ENCODE results near the gene NCAPD2. TPM values are rescaled to one million over a fixed set of nuclear protein-coding genes. Genes with fewer than 3 reads are reported as not detected.
A peak's percentile ranks its signal among the peaks of the same experiment; 100 is the strongest.

NCAPD2 gene
- total and polyA plus RNA-seq, 8 donors = 5.6 to 16.2 (median 8.5) TPM

DNA sequence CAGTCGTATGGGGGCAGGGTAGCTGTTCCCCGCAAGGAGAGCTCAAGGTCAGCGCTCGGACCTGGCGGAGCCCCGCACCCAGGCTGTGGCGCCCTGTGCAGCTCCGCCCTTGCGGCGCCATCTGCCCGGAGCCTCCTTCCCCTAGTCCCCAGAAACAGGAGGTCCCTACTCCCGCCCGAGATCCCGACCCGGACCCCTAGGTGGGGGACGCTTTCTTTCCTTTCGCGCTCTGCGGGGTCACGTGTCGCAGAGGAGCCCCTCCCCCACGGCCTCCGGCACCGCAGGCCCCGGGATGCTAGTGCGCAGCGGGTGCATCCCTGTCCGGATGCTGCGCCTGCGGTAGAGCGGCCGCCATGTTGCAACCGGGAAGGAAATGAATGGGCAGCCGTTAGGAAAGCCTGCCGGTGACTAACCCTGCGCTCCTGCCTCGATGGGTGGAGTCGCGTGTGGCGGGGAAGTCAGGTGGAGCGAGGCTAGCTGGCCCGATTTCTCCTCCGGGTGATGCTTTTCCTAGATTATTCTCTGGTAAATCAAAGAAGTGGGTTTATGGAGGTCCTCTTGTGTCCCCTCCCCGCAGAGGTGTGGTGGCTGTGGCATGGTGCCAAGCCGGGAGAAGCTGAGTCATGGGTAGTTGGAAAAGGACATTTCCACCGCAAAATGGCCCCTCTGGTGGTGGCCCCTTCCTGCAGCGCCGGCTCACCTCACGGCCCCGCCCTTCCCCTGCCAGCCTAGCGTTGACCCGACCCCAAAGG, 41.2 kb downstream of the NCAPD2 start:
- TF ChIP-seq, protein P1, sequence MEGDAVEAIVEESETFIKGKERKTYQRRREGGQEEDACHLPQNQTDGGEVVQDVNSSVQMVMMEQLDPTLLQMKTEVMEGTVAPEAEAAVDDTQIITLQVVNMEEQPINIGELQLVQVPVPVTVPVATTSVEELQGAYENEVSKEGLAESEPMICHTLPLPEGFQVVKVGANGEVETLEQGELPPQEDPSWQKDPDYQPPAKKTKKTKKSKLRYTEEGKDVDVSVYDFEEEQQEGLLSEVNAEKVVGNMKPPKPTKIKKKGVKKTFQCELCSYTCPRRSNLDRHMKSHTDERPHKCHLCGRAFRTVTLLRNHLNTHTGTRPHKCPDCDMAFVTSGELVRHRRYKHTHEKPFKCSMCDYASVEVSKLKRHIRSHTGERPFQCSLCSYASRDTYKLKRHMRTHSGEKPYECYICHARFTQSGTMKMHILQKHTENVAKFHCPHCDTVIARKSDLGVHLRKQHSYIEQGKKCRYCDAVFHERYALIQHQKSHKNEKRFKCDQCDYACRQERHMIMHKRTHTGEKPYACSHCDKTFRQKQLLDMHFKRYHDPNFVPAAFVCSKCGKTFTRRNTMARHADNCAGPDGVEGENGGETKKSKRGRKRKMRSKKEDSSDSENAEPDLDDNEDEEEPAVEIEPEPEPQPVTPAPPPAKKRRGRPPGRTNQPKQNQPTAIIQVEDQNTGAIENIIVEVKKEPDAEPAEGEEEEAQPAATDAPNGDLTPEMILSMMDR (IDR thresholded peaks at IDR 0.05) = no peak
- no peaks in the 10 kb centered on the region for H3K27me3 ChIP-seq
- H3K27ac ChIP-seq = peak overlapping the region; percentile 82 to 98 (median 89)
- DNase-seq = peak; percentile 62 to 90 (median 76)
- peaks cover 13 to 15% (median 15%) of the 10 kb centered on the region in 3 donors for H3K4me1 ChIP-seq
- H3K36me3 ChIP-seq = peaks cover 3 to 18% (median 6%) of the 10 kb centered on the region in 3 donors
- peak overlapping the region; percentile 94 to 99 (median 96) for H3K4me3 ChIP-seq
- WGBS, 2 donors = 0 to 1% methylated on average over 48 to 52 of the region's 52 CpGs
- peak; percentile 23 to 52 (median 41) for ATAC-seq
- H3K9me3 ChIP-seq = no peaks in the 10 kb centered on the region
- no peak for FAIRE-seq
- intact Hi-C loops (cut with DNase I) = loop anchor here in 2 of 3 donors (5.0 kb wide), 2 partner anchors 113 to 208 kb away; no protein-coding TSS in a partner anchor

DNA sequence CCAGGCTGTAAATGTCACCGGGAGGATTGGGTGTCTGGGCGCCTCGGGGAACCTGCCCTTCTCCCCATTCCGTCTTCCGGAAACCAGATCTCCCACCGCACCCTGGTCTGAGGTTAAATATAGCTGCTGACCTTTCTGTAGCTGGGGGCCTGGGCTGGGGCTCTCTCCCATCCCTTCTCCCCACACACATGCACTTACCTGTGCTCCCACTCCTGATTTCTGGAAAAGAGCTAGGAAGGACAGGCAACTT, 41.7 kb downstream of the NCAPD2 start:
- no peak for FAIRE-seq
- intact Hi-C loops (cut with DNase I) = loop anchor here in 2 of 3 donors (5.0 kb wide), 2 partner anchors 113 to 208 kb away; no protein-coding TSS in a partner anchor
- peak overlapping the region; percentile 94 to 99 (median 96) for H3K4me3 ChIP-seq
- ATAC-seq = no peak
- TF ChIP-seq, protein P1 (IDR thresholded peaks at IDR 0.05) = no peak
- H3K4me1 ChIP-seq = peaks cover 13 to 15% (median 15%) of the 10 kb centered on the region in 3 donors
- peaks cover 3 to 13% (median 6%) of the 10 kb centered on the region in 3 donors for H3K36me3 ChIP-seq
- no peaks in the 10 kb centered on the region for H3K9me3 ChIP-seq
- H3K27ac ChIP-seq = peak overlapping the region; percentile 82 to 98 (median 89)
- H3K27me3 ChIP-seq = no peaks in the 10 kb centered on the region
- DNase-seq = no peak
- WGBS, 2 donors = 13 to 21% methylated on average over 6 of the region's 6 CpGs

DNA sequence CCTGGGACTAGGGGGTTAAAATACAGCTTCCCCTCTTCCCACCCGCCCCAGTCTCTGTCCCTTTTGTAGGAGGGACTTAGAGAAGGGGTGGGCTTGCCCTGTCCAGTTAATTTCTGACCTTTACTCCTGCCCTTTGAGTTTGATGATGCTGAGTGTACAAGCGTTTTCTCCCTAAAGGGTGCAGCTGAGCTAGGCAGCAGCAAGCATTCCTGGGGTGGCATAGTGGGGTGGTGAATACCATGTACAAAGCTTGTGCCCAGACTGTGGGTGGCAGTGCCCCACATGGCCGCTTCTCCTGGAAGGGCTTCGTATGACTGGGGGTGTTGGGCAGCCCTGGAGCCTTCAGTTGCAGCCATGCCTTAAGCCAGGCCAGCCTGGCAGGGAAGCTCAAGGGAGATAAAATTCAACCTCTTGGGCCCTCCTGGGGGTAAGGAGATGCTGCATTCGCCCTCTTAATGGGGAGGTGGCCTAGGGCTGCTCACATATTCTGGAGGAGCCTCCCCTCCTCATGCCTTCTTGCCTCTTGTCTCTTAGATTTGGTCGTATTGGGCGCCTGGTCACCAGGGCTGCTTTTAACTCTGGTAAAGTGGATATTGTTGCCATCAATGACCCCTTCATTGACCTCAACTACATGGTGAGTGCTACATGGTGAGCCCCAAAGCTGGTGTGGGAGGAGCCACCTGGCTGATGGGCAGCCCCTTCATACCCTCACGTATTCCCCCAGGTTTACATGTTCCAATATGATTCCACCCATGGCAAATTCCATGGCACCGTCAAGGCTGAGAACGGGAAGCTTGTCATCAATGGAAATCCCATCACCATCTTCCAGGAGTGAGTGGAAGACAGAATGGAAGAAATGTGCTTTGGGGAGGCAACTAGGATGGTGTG, 42.3 kb downstream of the NCAPD2 start:
- ATAC-seq (no peak), FAIRE-seq (no peak), DNase-seq (no peak)
- Histone ChIP-seq H3K4me1 (peaks cover 13 to 15% (median 15%) of the 10 kb centered on the region in 3 donors), H3K36me3 (peaks cover under 1 to 7% (median 3%) of the 10 kb centered on the region in 3 donors), H3K4me3 (peak overlapping the region; percentile 94 to 99 (median 96)), H3K27ac (peak overlapping the region in 3 of 4 donors; percentile 85 to 98 (median 93)), H3K27me3 (no peaks in the 10 kb centered on the region), H3K9me3 (no peaks in the 10 kb centered on the region)
- TF ChIP-seq, protein P1 (IDR thresholded peaks at IDR 0.05) = no peak
- intact Hi-C loops (cut with DNase I) = loop anchor here in 2 of 3 donors (5.0 kb wide), 2 partner anchors 114 to 209 kb away; no protein-coding TSS in a partner anchor
- WGBS, 2 donors = 68 to 81% methylated on average over 10 of the region's 10 CpGs

DNA sequence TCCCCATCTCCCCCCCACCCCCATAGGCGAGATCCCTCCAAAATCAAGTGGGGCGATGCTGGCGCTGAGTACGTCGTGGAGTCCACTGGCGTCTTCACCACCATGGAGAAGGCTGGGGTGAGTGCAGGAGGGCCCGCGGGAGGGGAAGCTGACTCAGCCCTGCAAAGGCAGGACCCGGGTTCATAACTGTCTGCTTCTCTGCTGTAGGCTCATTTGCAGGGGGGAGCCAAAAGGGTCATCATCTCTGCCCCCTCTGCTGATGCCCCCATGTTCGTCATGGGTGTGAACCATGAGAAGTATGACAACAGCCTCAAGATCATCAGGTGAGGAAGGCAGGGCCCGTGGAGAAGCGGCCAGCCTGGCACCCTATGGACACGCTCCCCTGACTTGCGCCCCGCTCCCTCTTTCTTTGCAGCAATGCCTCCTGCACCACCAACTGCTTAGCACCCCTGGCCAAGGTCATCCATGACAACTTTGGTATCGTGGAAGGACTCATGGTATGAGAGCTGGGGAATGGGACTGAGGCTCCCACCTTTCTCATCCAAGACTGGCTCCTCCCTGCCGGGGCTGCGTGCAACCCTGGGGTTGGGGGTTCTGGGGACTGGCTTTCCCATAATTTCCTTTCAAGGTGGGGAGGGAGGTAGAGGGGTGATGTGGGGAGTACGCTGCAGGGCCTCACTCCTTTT, 43.1 kb downstream of the NCAPD2 start:
- DNase-seq = no peak
- TF ChIP-seq, protein P1 (IDR thresholded peaks at IDR 0.05) = no peak
- no peak for FAIRE-seq
- H3K27ac ChIP-seq = peak overlapping the region; percentile 8 to 62 (median 52)
- peaks cover 13 to 15% (median 15%) of the 10 kb centered on the region in 3 donors for H3K4me1 ChIP-seq
- peaks cover 0 to 6% (median 3%) of the 10 kb centered on the region in 3 donors for H3K36me3 ChIP-seq
- no peaks in the 10 kb centered on the region for H3K9me3 ChIP-seq
- ATAC-seq = no peak
- WGBS, 2 donors = 79 to 82% methylated on average over 19 of the region's 19 CpGs
- intact Hi-C loops (cut with DNase I) = loop anchor here in 2 of 3 donors (5.0 kb wide), 2 partner anchors 115 to 210 kb away; no protein-coding TSS in a partner anchor
- H3K4me3 ChIP-seq = no peak overlapping the region
- H3K27me3 ChIP-seq = no peaks in the 10 kb centered on the region
